ENCODE measurements around the gene TLK1.

TLK1 gene

GRCh38 chr2:171149986-171150693 is 10.6 kb downstream of the TLK1 start:
- H3K4me3 ChIP-seq (ENCODE audit: low read length), result no peak overlapping the region
- H3K27me3 ChIP-seq (ENCODE audit: control insufficient read depth, insufficient read depth, low read length), result no peaks in the 10 kb centered on the region
- H3K27ac ChIP-seq (ENCODE audit: low read depth, low read length), result no peak overlapping the region
- no peaks in the 10 kb centered on the region for H3K36me3 ChIP-seq (ENCODE audit: control insufficient read depth, insufficient read depth, low read length)
- no peak overlapping the region for H3K9ac ChIP-seq (ENCODE audit: low read length)
- H3K4me1 ChIP-seq (ENCODE audit: control insufficient read depth, insufficient read depth, low read length), result peaks cover 3% of the 10 kb centered on the region

- Histone ChIP-seq H3K4me1 (ENCODE audit: control insufficient read depth, insufficient read depth, low read length) (peaks cover 3% of the 10 kb centered on the region), H3K27ac (ENCODE audit: low read depth, low read length) (no peak overlapping the region), H3K4me3 (ENCODE audit: low read length) (no peak overlapping the region), H3K36me3 (ENCODE audit: control insufficient read depth, insufficient read depth, low read length) (no peaks in the 10 kb centered on the region), H3K27me3 (ENCODE audit: control insufficient read depth, insufficient read depth, low read length) (no peaks in the 10 kb centered on the region), H3K9ac (ENCODE audit: low read length) (no peak overlapping the region)
Observed at GRCh38 chr2:171149171-171149938, 11.3 kb downstream of the TLK1 start.

DNA sequence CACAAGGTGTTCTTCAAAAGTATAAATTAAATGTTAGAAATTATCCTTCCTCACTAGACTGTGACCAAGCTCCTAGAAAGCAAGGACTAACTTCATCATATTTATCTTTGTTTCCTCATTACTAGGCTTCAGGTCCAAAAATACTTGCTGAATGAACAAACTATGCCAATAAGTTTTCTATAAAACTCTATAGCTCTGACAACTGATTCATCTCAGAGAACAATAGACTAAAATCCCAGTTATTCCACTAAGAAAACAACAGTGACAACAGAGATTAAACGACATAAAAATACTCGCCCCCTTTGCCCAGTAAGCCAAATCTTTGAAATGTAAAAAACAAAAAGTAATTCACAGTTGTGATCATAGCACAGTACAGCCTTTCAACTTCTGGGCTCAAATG is 13.6 kb downstream of the TLK1 start:
- peaks cover 4% of the 10 kb centered on the region for H3K4me1 ChIP-seq (ENCODE audit: control insufficient read depth, insufficient read depth, low read length)
- no peak overlapping the region for H3K27ac ChIP-seq (ENCODE audit: low read depth, low read length)
- H3K36me3 ChIP-seq (ENCODE audit: control insufficient read depth, insufficient read depth, low read length), result no peaks in the 10 kb centered on the region
- H3K9ac ChIP-seq (ENCODE audit: low read length), result no peak overlapping the region
- no peak overlapping the region for H3K4me3 ChIP-seq (ENCODE audit: low read length)
- no peaks in the 10 kb centered on the region for H3K27me3 ChIP-seq (ENCODE audit: control insufficient read depth, insufficient read depth, low read length)

GRCh38 chr2:171146633-171147032 is 14.1 kb downstream of the TLK1 start:
- H3K36me3 ChIP-seq (ENCODE audit: control insufficient read depth, insufficient read depth, low read length), result no peaks in the 10 kb centered on the region
- H3K9ac ChIP-seq (ENCODE audit: low read length), result no peak overlapping the region
- peaks cover 4% of the 10 kb centered on the region for H3K4me1 ChIP-seq (ENCODE audit: control insufficient read depth, insufficient read depth, low read length)
- H3K27me3 ChIP-seq (ENCODE audit: control insufficient read depth, insufficient read depth, low read length), result no peaks in the 10 kb centered on the region
- H3K4me3 ChIP-seq (ENCODE audit: low read length), result no peak overlapping the region
- H3K27ac ChIP-seq (ENCODE audit: low read depth, low read length), result no peak overlapping the region

- no peak overlapping the region for H3K9ac ChIP-seq (ENCODE audit: low read length)
- H3K36me3 ChIP-seq (ENCODE audit: control insufficient read depth, insufficient read depth, low read length), result no peaks in the 10 kb centered on the region
- H3K4me3 ChIP-seq (ENCODE audit: low read length), result no peak overlapping the region
- no peak overlapping the region for H3K27ac ChIP-seq (ENCODE audit: low read depth, low read length)
- H3K4me1 ChIP-seq (ENCODE audit: control insufficient read depth, insufficient read depth, low read length), result peaks cover 4% of the 10 kb centered on the region
- H3K27me3 ChIP-seq (ENCODE audit: control insufficient read depth, insufficient read depth, low read length), result no peaks in the 10 kb centered on the region
Observed at GRCh38 chr2:171146071-171146470, 14.6 kb downstream of the TLK1 start.

GRCh38 chr2:171143670-171144062 is 17.0 kb downstream of the TLK1 start:
- Histone ChIP-seq H3K9ac (ENCODE audit: low read length) (no peak overlapping the region), H3K27me3 (ENCODE audit: control insufficient read depth, insufficient read depth, low read length) (no peaks in the 10 kb centered on the region), H3K4me1 (ENCODE audit: control insufficient read depth, insufficient read depth, low read length) (peaks cover 4% of the 10 kb centered on the region), H3K36me3 (ENCODE audit: control insufficient read depth, insufficient read depth, low read length) (no peaks in the 10 kb centered on the region), H3K4me3 (ENCODE audit: low read length) (no peak overlapping the region), H3K27ac (ENCODE audit: low read depth, low read length) (no peak overlapping the region)

GRCh38 chr2:171142398-171142797 is 18.3 kb downstream of the TLK1 start:
- Histone ChIP-seq H3K27me3 (ENCODE audit: control insufficient read depth, insufficient read depth, low read length) (no peaks in the 10 kb centered on the region), H3K4me3 (ENCODE audit: low read length) (no peak overlapping the region), H3K36me3 (ENCODE audit: control insufficient read depth, insufficient read depth, low read length) (no peaks in the 10 kb centered on the region), H3K9ac (ENCODE audit: low read length) (no peak overlapping the region), H3K4me1 (ENCODE audit: control insufficient read depth, insufficient read depth, low read length) (peaks cover 4% of the 10 kb centered on the region), H3K27ac (ENCODE audit: low read depth, low read length) (no peak overlapping the region)

- no peak overlapping the region for H3K27ac ChIP-seq (ENCODE audit: low read depth, low read length)
- H3K27me3 ChIP-seq (ENCODE audit: control insufficient read depth, insufficient read depth, low read length), result no peaks in the 10 kb centered on the region
- no peak overlapping the region for H3K4me3 ChIP-seq (ENCODE audit: low read length)
- no peak overlapping the region for H3K9ac ChIP-seq (ENCODE audit: low read length)
- no peaks in the 10 kb centered on the region for H3K36me3 ChIP-seq (ENCODE audit: control insufficient read depth, insufficient read depth, low read length)
- peaks cover 4% of the 10 kb centered on the region for H3K4me1 ChIP-seq (ENCODE audit: control insufficient read depth, insufficient read depth, low read length)
Observed at GRCh38 chr2:171141320-171141719, 19.4 kb downstream of the TLK1 start.

DNA sequence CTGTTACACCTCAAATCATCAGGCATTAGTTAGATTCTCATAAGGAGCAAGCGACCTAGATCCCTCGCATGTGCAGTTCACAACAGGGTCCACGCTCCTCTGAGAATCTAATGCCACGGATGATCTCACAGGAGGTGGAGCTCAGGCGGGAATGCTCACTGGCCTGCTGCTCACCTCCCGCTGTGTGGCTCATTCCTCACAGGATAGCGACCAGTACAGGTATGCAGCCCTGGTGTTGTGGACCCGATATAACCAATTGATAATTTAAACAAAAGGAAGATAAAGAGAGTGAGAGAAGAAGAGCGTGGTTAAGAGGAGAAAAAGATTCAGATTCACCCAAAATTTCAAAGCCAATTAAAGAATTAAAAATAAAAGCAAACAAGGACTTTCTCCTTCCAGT is 20.8 kb downstream of the TLK1 start:
- H3K9ac ChIP-seq (ENCODE audit: low read length), result no peak overlapping the region
- no peaks in the 10 kb centered on the region for H3K27me3 ChIP-seq (ENCODE audit: control insufficient read depth, insufficient read depth, low read length)
- H3K4me3 ChIP-seq (ENCODE audit: low read length), result no peak overlapping the region
- H3K36me3 ChIP-seq (ENCODE audit: control insufficient read depth, insufficient read depth, low read length), result no peaks in the 10 kb centered on the region
- H3K27ac ChIP-seq (ENCODE audit: low read depth, low read length), result no peak overlapping the region
- peaks cover 4% of the 10 kb centered on the region for H3K4me1 ChIP-seq (ENCODE audit: control insufficient read depth, insufficient read depth, low read length)

DNA sequence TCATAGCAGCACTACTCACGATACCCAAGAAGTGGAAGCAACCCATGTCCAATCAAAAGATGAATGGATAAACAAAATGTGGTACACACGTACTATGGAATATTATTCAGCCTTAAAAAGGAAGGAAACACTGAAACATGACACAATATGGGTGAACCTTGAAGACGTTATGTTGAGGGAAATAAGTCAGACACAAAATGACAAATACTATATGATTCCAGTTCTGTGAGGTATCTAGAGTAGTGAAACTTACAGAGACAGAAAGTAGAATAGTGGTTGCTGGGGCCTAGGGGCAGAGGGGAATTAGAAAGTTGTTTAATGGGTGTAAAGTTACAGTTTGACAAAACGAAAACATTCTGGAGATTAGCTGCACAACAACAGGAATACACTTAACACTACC is 24.7 kb downstream of the TLK1 start:
- no peak overlapping the region for H3K27ac ChIP-seq (ENCODE audit: low read depth, low read length)
- peaks cover 7% of the 10 kb centered on the region for H3K4me1 ChIP-seq (ENCODE audit: control insufficient read depth, insufficient read depth, low read length)
- H3K9ac ChIP-seq (ENCODE audit: low read length), result no peak overlapping the region

GRCh38 chr2:171134624-171135230 is 26.0 kb downstream of the TLK1 start:
- Histone ChIP-seq H3K36me3 (ENCODE audit: control insufficient read depth, insufficient read depth, low read length) (no peaks in the 10 kb centered on the region), H3K9ac (ENCODE audit: low read length) (no peak overlapping the region), H3K27me3 (ENCODE audit: control insufficient read depth, insufficient read depth, low read length) (no peaks in the 10 kb centered on the region), H3K4me1 (ENCODE audit: control insufficient read depth, insufficient read depth, low read length) (peaks cover 7% of the 10 kb centered on the region), H3K27ac (ENCODE audit: low read depth, low read length) (no peak overlapping the region), H3K4me3 (ENCODE audit: low read length) (no peak overlapping the region)

More for the DNA sequence above, 24.7 kb downstream of the TLK1 start:
- H3K36me3 ChIP-seq (ENCODE audit: control insufficient read depth, insufficient read depth, low read length), result no peaks in the 10 kb centered on the region
- H3K27me3 ChIP-seq (ENCODE audit: control insufficient read depth, insufficient read depth, low read length), result no peaks in the 10 kb centered on the region
- no peak overlapping the region for H3K4me3 ChIP-seq (ENCODE audit: low read length)

DNA sequence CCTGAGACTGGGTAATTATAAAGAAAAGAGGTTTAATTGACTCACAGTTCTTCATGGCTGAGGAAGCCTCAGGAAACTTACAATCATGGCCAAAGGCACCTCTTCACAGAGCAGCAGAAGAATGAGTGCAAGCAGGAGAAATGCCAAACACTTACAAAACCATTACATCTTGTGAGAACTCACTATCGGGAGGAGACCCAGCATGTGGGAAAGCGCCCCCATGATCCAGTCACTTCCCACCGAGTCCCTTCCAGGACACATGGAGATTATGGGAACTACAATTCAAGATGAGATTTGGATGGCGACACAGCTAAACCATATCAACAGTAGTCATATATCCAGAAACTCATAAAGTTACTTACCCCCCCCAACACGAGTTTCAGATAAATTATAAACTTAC is 28.6 kb downstream of the TLK1 start:
- Histone ChIP-seq H3K36me3 (ENCODE audit: control insufficient read depth, insufficient read depth, low read length) (no peaks in the 10 kb centered on the region), H3K27me3 (ENCODE audit: control insufficient read depth, insufficient read depth, low read length) (no peaks in the 10 kb centered on the region), H3K27ac (ENCODE audit: low read depth, low read length) (no peak overlapping the region), H3K4me3 (ENCODE audit: low read length) (no peak overlapping the region), H3K4me1 (ENCODE audit: control insufficient read depth, insufficient read depth, low read length) (peaks cover 7% of the 10 kb centered on the region), H3K9ac (ENCODE audit: low read length) (no peak overlapping the region)
